ENCODE measurements around the gene MYRFL.
A peak's percentile ranks its signal among the peaks of the same experiment; 100 is the strongest.

MYRFL gene

GRCh38 chr12:69978020-69978419 lies 153.0 kb downstream of the MYRFL start:
- no peak for TF ChIP-seq ESRRG (CRISPR knock-in tag; IDR thresholded peaks at IDR 0.05)
- TF ChIP-seq ZNF565 (CRISPR knock-in tag; conservative IDR thresholded peaks at IDR 0.05; ENCODE audit: low read depth) = no peak
- TF ChIP-seq PPARA (CRISPR knock-in tag; IDR thresholded peaks at IDR 0.05; ENCODE audit: borderline replicate concordance) = no peak
- no peak for TF ChIP-seq GLIS3 (CRISPR knock-in tag; IDR thresholded peaks at IDR 0.05)
- no peak for TF ChIP-seq TCF4 (CRISPR knock-in tag; IDR thresholded peaks at IDR 0.05; ENCODE audit: borderline replicate concordance)
- TF ChIP-seq CSDC2 (CRISPR knock-in tag; IDR thresholded peaks at IDR 0.05) = no peak
- no peak for TF ChIP-seq SNAI2 (CRISPR knock-in tag; IDR thresholded peaks at IDR 0.05)
- no peak for TF ChIP-seq ZFP30 (CRISPR knock-in tag; IDR thresholded peaks at IDR 0.05)
- TF ChIP-seq ZNF8 (CRISPR knock-in tag; IDR thresholded peaks at IDR 0.05) = no peak
- no peak for ATAC-seq

GRCh38 chr12:69981881-69982475 lies 157.0 kb downstream of the MYRFL start:
- no peak for ATAC-seq
- TF ChIP-seq ISL1 (CRISPR knock-in tag; IDR thresholded peaks at IDR 0.05) = no peak
- no peak for TF ChIP-seq ZFP3 (CRISPR knock-in tag; IDR thresholded peaks at IDR 0.05)
- TF ChIP-seq TSHZ2 (CRISPR knock-in tag; IDR thresholded peaks at IDR 0.05) = no peak
- TF ChIP-seq TOX (CRISPR knock-in tag; IDR thresholded peaks at IDR 0.05; ENCODE audit: borderline replicate concordance) = no peak
- TF ChIP-seq CREB5 (CRISPR knock-in tag; IDR thresholded peaks at IDR 0.05; ENCODE audit: low read depth) = no peak
- no peak for TF ChIP-seq CSDC2 (CRISPR knock-in tag; IDR thresholded peaks at IDR 0.05)

- ATAC-seq = no peak
- no peak for TF ChIP-seq ESRRG (CRISPR knock-in tag; IDR thresholded peaks at IDR 0.05)
- no peak for TF ChIP-seq OSR1 (CRISPR knock-in tag; IDR thresholded peaks at IDR 0.05)
- no peak for TF ChIP-seq RARB (CRISPR knock-in tag; IDR thresholded peaks at IDR 0.05)
- no peak for TF ChIP-seq ZFP30 (CRISPR knock-in tag; IDR thresholded peaks at IDR 0.05)
- no peak for TF ChIP-seq ISL1 (CRISPR knock-in tag; IDR thresholded peaks at IDR 0.05)
- TF ChIP-seq ZNF565 (CRISPR knock-in tag; conservative IDR thresholded peaks at IDR 0.05; ENCODE audit: low read depth) = no peak
- TF ChIP-seq ZC3H10 (CRISPR knock-in tag; IDR thresholded peaks at IDR 0.05) = no peak
- no peak for TF ChIP-seq ZNF8 (CRISPR knock-in tag; IDR thresholded peaks at IDR 0.05)
- no peak for TF ChIP-seq TCF4 (CRISPR knock-in tag; IDR thresholded peaks at IDR 0.05; ENCODE audit: borderline replicate concordance)
- TF ChIP-seq SNAI2 (CRISPR knock-in tag; IDR thresholded peaks at IDR 0.05) = no peak
- TF ChIP-seq ZNF70 (CRISPR knock-in tag; IDR thresholded peaks at IDR 0.05) = no peak
- TF ChIP-seq BACH2 (CRISPR knock-in tag; IDR thresholded peaks at IDR 0.05; ENCODE audit: borderline replicate concordance) = no peak
- TF ChIP-seq PPARA (CRISPR knock-in tag; IDR thresholded peaks at IDR 0.05; ENCODE audit: borderline replicate concordance) = no peak
- TF ChIP-seq ARNTL (CRISPR knock-in tag; IDR thresholded peaks at IDR 0.05; ENCODE audit: borderline replicate concordance, low read depth) = no peak
- no peak for TF ChIP-seq GLIS3 (CRISPR knock-in tag; IDR thresholded peaks at IDR 0.05)
- no peak for TF ChIP-seq CSRNP3 (CRISPR knock-in tag; IDR thresholded peaks at IDR 0.05)
- TF ChIP-seq TOX (CRISPR knock-in tag; IDR thresholded peaks at IDR 0.05; ENCODE audit: borderline replicate concordance) = no peak
- no peak for TF ChIP-seq ZFP3 (CRISPR knock-in tag; IDR thresholded peaks at IDR 0.05)
Observed at GRCh38 chr12:69984241-69984640, 159.2 kb downstream of the MYRFL start.

- 0 out of 3 replicates have a peak, but pooled peaks have one; percentile 14 for ATAC-seq
- TF ChIP-seq CREB5 (CRISPR knock-in tag; IDR thresholded peaks at IDR 0.05; ENCODE audit: low read depth) = no peak
- TF ChIP-seq CSRNP3 (CRISPR knock-in tag; IDR thresholded peaks at IDR 0.05) = no peak
- TF ChIP-seq PPARA (CRISPR knock-in tag; IDR thresholded peaks at IDR 0.05; ENCODE audit: borderline replicate concordance) = no peak
- TF ChIP-seq POU6F1 (CRISPR knock-in tag; IDR thresholded peaks at IDR 0.05; ENCODE audit: borderline replicate concordance, low read depth) = no peak
- TF ChIP-seq ISL1 (CRISPR knock-in tag; IDR thresholded peaks at IDR 0.05) = no peak
- TF ChIP-seq TCF4 (CRISPR knock-in tag; IDR thresholded peaks at IDR 0.05; ENCODE audit: borderline replicate concordance) = no peak
- no peak for TF ChIP-seq BACH2 (CRISPR knock-in tag; IDR thresholded peaks at IDR 0.05; ENCODE audit: borderline replicate concordance)
- TF ChIP-seq ARNTL (CRISPR knock-in tag; IDR thresholded peaks at IDR 0.05; ENCODE audit: borderline replicate concordance, low read depth) = no peak
- no peak for TF ChIP-seq SNAI2 (CRISPR knock-in tag; IDR thresholded peaks at IDR 0.05)
- TF ChIP-seq ZNF70 (CRISPR knock-in tag; IDR thresholded peaks at IDR 0.05) = no peak
- TF ChIP-seq RARB (CRISPR knock-in tag; IDR thresholded peaks at IDR 0.05) = no peak
- TF ChIP-seq ZFP30 (CRISPR knock-in tag; IDR thresholded peaks at IDR 0.05) = no peak
Observed at GRCh38 chr12:69985656-69986055, 160.6 kb downstream of the MYRFL start.
